Esophagus squamous epithelium (tissue), 5 donors: ENCODE measurements around the gene SLC6A4. TPM values are rescaled to one million over a fixed set of nuclear protein-coding genes. Genes with fewer than 3 reads are reported as not detected.

Experiments
- DNase-seq: peaks from one replicate; lab custom pipeline; 2025; lab: John Stamatoyannopoulos, UW
- H3K27ac ChIP-seq, 4 donors: fragments of 200-600 bp; sonication (generic); one replicate each; pipeline ENCODE4 v1.5.1; 2016 to 2019; ENCODE audit warnings: mild to moderate bottlenecking in 1 of 4
- H3K27me3 ChIP-seq, 4 donors: fragments of 200-600 bp; sonication (generic); 1 replicate in 3 of 4; 2 replicates in 1 of 4; pipeline versions ENCODE4 v1.5.1 to v1.6.0; 2017 to 2021; ENCODE audit warnings: antibody characterized with exemption in 1 of 4
- H3K36me3 ChIP-seq, 3 donors: fragments of 200-600 bp; sonication (generic); one replicate each; pipeline ENCODE4 v1.5.1; 2016 to 2019
- H3K4me1 ChIP-seq, 3 donors: fragments of 200-600 bp; sonication (generic); one replicate each; pipeline ENCODE4 v1.5.1; 2017 to 2019
- H3K4me3 ChIP-seq, 4 donors: fragments of 200-600 bp; sonication (generic); 1 replicate in 3 of 4; 2 replicates in 1 of 4; pipeline ENCODE4 v1.5.1; 2016 to 2019; ENCODE audit warnings: mild to moderate bottlenecking in 2 of 4, moderate library complexity in 1 of 4
- H3K9me3 ChIP-seq, 3 donors: fragments of 200-600 bp; sonication (generic); one replicate each; pipeline ENCODE4 v1.5.1; 2016 to 2019
- POLR2A ChIP-seq, 4 donors: fragments of 450-650 bp; IDR thresholded peaks; one replicate each; pipeline ENCODE4 v1.6.1; 2017; ENCODE audit warnings: antibody characterized with exemption in 4 of 4, mild to moderate bottlenecking in 4 of 4, moderate library complexity in 3 of 4
- WGBS, 2 donors: methylation state at CpG; one replicate each; pipeline ENCODE4 v1.1.5; 2018; 5-methylcytosine and 5-hydroxymethylcytosine counted together
- intact Hi-C: fragments of 100-400 bp; cut with DNase I; formaldehyde crosslinking; loops from one replicate; pipeline ENCODE4 v1.15.0; 2022
- total RNA-seq, 4 donors: library from RNA; depleted of rRNA; stranded (reverse); fragments of >200 nt; gene quantifications; one replicate each; pipeline ENCODE4 v1.1.0, GENCODE V29; 2016
- TF ChIP-seq, protein P1 (sequence below), 6 experiments: fragments of 450-650 bp in 4 of 6; fragments of 200-600 bp in 2 of 6; sonication (generic) in 2 of 6; IDR thresholded peaks; one replicate each; pipeline ENCODE4 v1.5.1; 2016 to 2019; ENCODE audit warnings: antibody characterized with exemption in 6 of 6, mild to moderate bottlenecking in 4 of 6, moderate library complexity in 4 of 6
- donor health status: DM: yes; HTN: yes; CAD: no.

The SLC6A4 gene
- total RNA-seq, 4 donors from 2014 or later, result 0.48 to 8.2 (median 3.5) TPM

DNA sequence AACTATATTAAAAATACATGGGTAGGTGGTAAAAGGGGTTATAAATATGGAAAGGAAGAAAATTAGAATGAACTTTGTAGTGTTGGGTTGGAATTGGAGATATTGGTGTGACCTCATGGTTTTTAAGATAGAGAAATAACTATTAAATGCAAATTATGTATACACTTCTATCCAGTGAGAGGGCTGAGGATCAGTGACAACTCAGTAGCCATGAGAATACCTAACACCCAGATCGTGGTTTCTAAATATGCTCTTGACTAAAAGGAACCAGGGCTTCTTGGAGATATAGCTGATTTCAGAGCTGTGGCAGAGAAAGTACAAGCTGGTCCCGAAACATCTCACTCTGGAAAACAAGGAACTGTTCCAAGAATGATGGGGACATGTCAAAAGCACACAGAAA, 44.4 kb downstream of the SLC6A4 start:
- no peak for DNase-seq
- H3K4me1 ChIP-seq, result peaks cover 0 to 4% (median 0%) of the 10 kb centered on the region in 3 donors
- H3K36me3 ChIP-seq, result peaks cover 0 to 2% (median 0%) of the 10 kb centered on the region in 3 donors
- H3K27me3 ChIP-seq, result no peaks in the 10 kb centered on the region
- intact Hi-C loops, result no loop called here
- no peak overlapping the region for H3K4me3 ChIP-seq
- no peak overlapping the region for H3K27ac ChIP-seq
- no peaks in the 10 kb centered on the region for H3K9me3 ChIP-seq
- WGBS, 2 donors, result 79 to 89% methylated on average over 2 of the region's 2 CpGs
- TF ChIP-seq, protein P1, sequence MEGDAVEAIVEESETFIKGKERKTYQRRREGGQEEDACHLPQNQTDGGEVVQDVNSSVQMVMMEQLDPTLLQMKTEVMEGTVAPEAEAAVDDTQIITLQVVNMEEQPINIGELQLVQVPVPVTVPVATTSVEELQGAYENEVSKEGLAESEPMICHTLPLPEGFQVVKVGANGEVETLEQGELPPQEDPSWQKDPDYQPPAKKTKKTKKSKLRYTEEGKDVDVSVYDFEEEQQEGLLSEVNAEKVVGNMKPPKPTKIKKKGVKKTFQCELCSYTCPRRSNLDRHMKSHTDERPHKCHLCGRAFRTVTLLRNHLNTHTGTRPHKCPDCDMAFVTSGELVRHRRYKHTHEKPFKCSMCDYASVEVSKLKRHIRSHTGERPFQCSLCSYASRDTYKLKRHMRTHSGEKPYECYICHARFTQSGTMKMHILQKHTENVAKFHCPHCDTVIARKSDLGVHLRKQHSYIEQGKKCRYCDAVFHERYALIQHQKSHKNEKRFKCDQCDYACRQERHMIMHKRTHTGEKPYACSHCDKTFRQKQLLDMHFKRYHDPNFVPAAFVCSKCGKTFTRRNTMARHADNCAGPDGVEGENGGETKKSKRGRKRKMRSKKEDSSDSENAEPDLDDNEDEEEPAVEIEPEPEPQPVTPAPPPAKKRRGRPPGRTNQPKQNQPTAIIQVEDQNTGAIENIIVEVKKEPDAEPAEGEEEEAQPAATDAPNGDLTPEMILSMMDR (IDR thresholded peaks at IDR 0.05), result no peak
- no peak for TF ChIP-seq POLR2A (IDR thresholded peaks at IDR 0.05)

DNA sequence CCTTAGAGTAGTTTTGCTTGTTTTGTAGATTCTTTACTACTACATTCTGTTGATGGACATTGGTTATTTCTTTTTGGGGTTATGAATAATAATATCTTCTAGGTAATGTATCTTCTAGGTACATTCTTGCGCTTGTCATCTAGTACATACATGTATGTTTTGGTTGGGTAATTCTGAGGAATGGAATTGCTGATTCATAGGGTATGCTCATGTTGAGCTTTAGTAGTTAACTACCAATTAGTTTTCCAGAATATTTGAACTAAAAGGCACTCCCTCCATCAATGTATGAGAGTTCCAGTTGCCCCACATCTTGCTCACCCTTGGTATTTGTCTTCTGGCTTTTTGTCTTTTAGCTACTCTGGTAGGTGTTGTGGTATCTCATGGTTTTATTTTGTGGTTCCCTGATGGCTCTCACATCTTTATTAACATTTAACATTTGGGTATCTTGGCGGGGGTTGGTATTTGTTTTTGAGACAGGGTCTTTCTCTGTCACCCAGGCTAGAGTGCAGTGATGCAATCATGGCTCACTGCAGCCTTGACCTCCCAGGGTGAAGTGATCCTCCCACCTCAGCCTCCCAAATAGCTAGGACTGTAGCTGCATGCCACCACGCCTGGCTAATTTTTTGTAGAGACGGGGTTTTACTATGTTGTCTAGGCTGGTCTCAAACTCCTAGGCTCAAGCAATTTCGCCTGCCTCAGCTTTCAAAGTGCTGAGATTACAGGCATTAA, 47.1 kb downstream of the SLC6A4 start:
- WGBS, 2 donors, result 83 to 90% methylated on average over 5 of the region's 5 CpGs
- Histone ChIP-seq H3K27me3 (no peaks in the 10 kb centered on the region), H3K27ac (peak overlapping the region in 1 of 4 donors; percentile 7), H3K36me3 (peaks cover 0 to 29% (median 17%) of the 10 kb centered on the region in 3 donors), H3K4me1 (peaks cover 0 to 4% (median 0%) of the 10 kb centered on the region in 3 donors), H3K4me3 (no peak overlapping the region), H3K9me3 (no peaks in the 10 kb centered on the region)
- no peak for TF ChIP-seq POLR2A (IDR thresholded peaks at IDR 0.05)
- TF ChIP-seq, protein P1 (IDR thresholded peaks at IDR 0.05), result no peak
- intact Hi-C loops, result no loop called here
- no peak for DNase-seq

DNA sequence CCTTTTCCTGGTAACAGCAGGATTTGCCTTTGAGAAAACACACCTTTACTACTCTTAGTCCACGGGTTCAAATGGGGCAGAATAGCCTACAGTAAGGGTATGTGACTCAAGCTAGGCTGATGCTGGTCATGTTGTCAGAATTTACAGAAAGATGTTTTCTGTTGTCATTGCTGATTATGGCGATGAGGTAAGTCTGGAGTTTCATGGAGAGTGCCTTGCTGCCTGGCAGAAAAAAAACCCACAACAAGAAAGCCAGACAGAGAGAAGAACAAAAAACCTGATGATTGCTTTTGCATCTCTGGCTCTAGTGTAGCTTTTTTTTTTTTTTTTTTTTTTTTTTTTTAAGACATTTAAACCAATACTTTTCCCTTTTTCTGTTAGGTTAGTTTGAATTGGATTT, 47.9 kb downstream of the SLC6A4 start:
- TF ChIP-seq, protein P1 (IDR thresholded peaks at IDR 0.05), result no peak
- no peak for TF ChIP-seq POLR2A (IDR thresholded peaks at IDR 0.05)
- Histone ChIP-seq H3K4me3 (no peak overlapping the region), H3K27ac (no peak overlapping the region), H3K27me3 (no peaks in the 10 kb centered on the region), H3K36me3 (peaks cover 0 to 37% (median 19%) of the 10 kb centered on the region in 3 donors), H3K9me3 (no peaks in the 10 kb centered on the region), H3K4me1 (peaks cover 0 to 4% (median 0%) of the 10 kb centered on the region in 3 donors)
- intact Hi-C loops, result no loop called here
- whole genome bisulfite sequencing, 2 donors, result 74 to 86% methylated on average over 1 to 2 of the region's 2 CpGs
- no peak for DNase-seq

DNA sequence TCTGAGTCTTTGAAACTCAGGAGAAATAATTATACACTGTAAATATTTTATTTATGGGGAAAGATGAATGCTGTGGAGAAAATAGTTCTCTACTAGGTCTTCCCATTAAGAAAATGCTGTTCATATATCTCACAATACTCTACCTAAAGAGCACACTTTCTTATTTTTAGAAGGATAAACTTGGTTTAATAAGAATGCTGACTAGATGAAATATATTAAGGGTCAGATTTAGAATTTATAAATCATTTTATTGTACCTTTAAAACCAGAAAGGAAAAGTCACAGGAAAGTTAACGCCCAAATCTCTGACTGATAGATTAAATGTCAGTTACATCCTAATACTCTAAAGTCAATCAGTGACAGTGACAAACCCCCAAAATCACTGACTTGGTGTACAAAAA, 48.7 kb downstream of the SLC6A4 start:
- Histone ChIP-seq H3K9me3 (no peaks in the 10 kb centered on the region), H3K4me3 (no peak overlapping the region), H3K27me3 (no peaks in the 10 kb centered on the region), H3K27ac (no peak overlapping the region), H3K36me3 (peaks cover 0 to 45% (median 28%) of the 10 kb centered on the region in 3 donors), H3K4me1 (peaks cover 0 to 4% (median 0%) of the 10 kb centered on the region in 3 donors)
- no peak for DNase-seq
- 80 to 86% methylated on average over 1 of the region's 1 CpG for WGBS, 2 donors
- intact Hi-C loops, result no loop called here
- TF ChIP-seq, protein P1 (IDR thresholded peaks at IDR 0.05), result no peak
- TF ChIP-seq POLR2A (IDR thresholded peaks at IDR 0.05), result no peak

DNA sequence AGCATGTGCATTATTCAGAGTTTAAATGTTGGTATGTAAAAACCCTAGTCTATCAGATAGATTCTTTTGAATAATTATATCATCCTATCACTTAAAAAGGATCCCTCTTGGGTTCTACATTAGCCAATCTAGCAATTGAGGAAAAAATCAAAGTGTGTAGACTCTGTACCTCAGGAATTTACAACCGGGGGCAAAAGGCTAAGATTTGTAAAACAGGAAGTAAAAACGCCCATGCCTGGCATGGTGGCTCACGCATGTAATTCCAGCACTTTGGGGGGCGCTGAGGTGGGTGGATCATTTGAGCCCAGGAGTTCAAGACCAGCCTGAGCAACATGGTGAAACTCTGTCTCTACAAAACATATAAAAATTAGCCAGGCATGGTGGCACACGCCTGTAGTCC, 58.6 kb downstream of the SLC6A4 start:
- Histone ChIP-seq H3K4me1 (peaks cover 0 to 15% (median 0%) of the 10 kb centered on the region in 3 donors), H3K27ac (no peak overlapping the region), H3K9me3 (no peaks in the 10 kb centered on the region), H3K36me3 (peaks cover 0 to 90% (median 17%) of the 10 kb centered on the region in 3 donors), H3K4me3 (no peak overlapping the region), H3K27me3 (no peaks in the 10 kb centered on the region)
- no peak for DNase-seq
- WGBS, 2 donors, result 78 to 92% methylated on average over 5 of the region's 5 CpGs
- intact Hi-C loops, result no loop called here
- TF ChIP-seq, protein P1 (IDR thresholded peaks at IDR 0.05), result no peak
- TF ChIP-seq POLR2A (IDR thresholded peaks at IDR 0.05), result no peak
